Myometrial cell (primary cell): ENCODE results near the gene ZNF367. TPM values are rescaled to one million over a fixed set of nuclear protein-coding genes. Genes with fewer than 3 reads are reported as not detected.

ENCODE experiments used
- total RNA-seq: library from RNA; depleted of rRNA; stranded (reverse); fragments of >200 nt; gene quantifications from 2 replicates; pipeline ENCODE4 v1.2.3, GENCODE V29; 2015

ZNF367 gene
- 1.2 and 2.3 TPM in 2 replicates for total RNA-seq

DNA sequence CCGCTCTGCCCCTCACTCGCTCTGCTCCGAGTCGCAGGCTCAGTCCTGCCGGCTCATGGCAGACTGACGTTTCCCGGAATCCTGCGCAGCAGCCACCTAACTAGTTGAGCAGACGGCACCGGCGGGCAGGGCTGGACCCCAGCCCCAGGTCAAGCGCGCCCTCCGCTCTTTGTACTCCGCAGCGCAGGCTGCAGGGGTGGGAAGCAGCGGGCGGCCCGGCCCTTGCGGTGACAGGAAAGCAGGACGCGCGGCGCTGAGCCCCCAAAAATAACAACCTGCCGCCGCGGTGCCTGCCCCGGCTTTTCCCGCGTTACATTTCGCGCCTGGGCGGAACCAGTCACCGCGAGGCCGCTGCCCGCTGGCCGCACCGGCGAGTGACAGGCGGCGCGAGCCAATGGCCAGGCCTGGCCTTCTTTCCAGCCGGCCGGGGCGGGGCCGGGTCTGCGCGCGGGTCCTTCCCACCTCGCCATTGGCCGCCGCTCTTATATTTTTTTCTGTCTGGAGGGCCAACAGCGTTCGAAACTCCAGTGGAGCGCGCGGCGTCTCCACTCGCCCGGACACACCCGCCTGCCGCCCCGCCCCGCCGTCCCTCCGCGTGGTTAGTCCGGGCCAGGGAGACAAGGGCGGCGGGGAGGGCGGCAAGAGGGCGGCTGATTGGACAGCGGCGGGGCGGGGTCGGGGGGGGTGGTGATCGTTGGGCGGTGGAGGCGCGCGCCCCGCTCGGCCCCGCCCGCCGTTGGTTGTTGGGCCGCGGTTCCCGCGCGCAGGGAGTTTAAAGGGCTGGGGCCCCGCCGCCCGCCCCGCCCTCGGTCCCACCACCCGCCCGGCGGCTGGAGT, at the start of gene ZNF367:
Gene ZNF367 (minus strand): TSS at position 288 of the 837 bp plus-strand sequence. CDS start 338 bp downstream, outside the sequence.

DNA sequence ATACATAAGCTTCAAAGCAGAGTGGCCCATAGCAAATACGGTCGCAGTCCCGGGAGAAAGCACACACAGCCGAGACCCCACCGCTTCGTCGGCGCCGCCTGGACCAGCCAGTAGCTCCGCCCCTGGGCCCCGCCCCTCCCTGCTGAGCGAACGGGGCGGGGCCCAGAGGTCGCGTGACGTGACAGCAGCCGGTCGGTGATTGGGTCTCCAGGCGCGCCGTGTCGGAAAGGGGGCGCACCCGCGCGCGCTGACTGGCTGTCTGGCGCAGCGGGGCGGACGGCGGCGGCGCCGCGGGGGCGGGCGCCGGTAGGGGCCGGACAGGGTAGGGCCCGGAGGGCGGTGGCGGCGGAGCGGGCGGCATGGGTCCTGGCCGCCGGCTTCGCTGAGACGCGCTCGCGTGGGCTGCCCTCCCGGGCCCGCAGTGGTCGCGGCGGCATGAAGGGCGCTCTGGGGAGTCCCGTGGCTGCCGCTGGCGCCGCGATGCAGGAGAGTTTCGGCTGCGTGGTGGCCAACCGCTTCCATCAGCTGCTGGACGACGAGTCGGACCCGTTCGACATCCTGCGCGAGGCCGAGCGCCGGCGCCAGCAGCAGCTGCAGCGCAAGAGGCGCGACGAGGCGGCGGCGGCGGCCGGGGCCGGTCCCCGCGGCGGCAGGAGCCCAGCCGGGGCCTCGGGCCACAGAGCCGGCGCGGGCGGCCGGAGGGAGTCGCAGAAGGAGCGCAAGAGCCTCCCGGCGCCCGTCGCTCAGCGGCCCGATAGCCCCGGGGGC, 31.9 kb upstream of the ZNF367 start, which contains the start of gene HABP4:
Gene HABP4 (plus strand): TSS at position 325 of the 768 bp plus-strand sequence. CDS start 111 bp downstream, at position 436.

DNA sequence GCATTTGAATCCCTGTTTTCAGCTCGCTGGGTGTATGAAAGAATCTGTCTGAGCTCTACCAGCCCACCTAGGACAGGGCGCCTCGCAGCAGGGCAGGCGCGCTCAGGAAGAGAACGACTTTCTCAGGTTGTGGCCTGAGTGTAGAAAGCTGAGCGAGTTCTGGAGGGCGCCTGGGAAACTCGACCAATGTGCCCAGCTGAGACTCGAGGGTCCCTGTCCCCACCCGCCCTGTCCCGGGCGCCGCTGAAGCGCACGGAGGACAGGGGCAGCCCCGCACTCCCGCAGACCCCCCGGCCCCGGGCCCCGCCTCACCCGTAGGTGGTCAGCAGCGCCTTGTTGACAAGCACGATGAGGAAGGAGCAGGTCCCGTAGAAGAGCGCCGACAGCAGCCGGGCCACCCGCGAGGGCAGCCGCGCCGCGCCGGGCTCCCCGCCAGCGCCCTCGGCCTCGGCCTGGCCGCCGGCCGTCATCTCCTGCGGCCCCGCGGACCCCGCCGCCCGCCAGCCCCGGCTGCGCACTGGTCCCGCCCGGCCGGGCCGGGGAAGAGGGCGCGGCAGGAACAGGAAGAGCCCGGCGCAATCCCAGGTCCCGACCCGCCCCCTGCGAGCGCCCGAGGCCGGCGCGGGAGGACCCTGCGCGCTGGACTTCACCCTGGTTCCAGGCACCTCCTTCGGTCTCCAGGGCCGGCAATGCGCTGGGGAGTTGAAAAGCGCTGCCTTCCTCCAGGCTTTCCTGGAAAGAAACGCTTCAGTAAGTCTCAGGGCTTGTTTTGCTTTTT, 34.8 kb downstream of the ZNF367 start, which contains the start of gene SLC35D2:
Gene SLC35D2 (minus strand): TSS at position 547 of the 778 bp plus-strand sequence. CDS start 77 bp downstream, at position 470.

Other genes starting within 250 kb of the ZNF367 start
- not detected in 2 replicates for gene HSD17B3, start 116.2 kb downstream of the ZNF367 start, total RNA-seq
- 18.7 and 20.2 TPM in 2 replicates for gene SLC35D2, start 34.7 kb downstream of the ZNF367 start, total RNA-seq
- gene HABP4, start 31.8 kb upstream of the ZNF367 start, total RNA-seq, result 11.0 and 19.5 TPM in 2 replicates
- gene CDC14B, start 201.5 kb upstream of the ZNF367 start, total RNA-seq, result 12.2 and 17.0 TPM in 2 replicates
- 12.4 and 13.1 TPM in 2 replicates for gene PRXL2C, start 236.9 kb upstream of the ZNF367 start, total RNA-seq